Measurements from ENCODE around the gene CRKL. TPM values are rescaled to one million over a fixed set of nuclear protein-coding genes. Genes with fewer than 3 reads are reported as not detected.
A peak's percentile ranks its signal among the peaks of the same experiment; 100 is the strongest.

The CRKL gene
- polyA plus RNA-seq, 3 donors: 26.0 to 37.5 (median 29.4) TPM

DNA sequence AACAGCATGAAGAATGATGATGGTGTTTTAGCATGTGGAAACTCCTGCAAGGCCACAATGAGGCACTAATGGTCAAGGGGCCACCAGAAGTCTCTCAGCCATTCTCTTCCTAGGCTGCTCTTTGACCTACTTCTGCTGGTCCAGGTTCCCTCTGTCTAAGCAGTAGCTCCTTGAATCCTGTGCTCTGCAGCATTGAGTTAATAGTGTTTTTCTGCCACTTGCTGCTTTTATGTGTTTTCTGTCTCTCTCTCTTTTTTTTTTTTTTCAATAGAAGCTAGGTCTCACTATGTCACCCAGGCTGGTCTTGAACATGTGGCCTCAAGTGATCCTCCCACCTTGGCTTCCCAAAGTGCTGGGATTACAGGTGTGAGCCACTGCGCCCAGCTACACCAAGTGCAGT lies 29.8 kb downstream of the CRKL start:
- Histone ChIP-seq H4K20me1 (ENCODE audit: insufficient read depth, low read length) (peaks cover 100% of the 10 kb centered on the region), H3K9ac (ENCODE audit: insufficient read depth, low read length, poor library complexity, severe bottlenecking) (no peak overlapping the region), H3K27me3 (ENCODE audit: control insufficient read depth in 2 of 2, insufficient read depth in 2 of 2, low read length in 2 of 2) (no peaks in the 10 kb centered on the region), H3K4me3 (replicated peaks in 1 of 3; ENCODE audit: low read depth in 2 of 3, low read length in 3 of 3) (no peak overlapping the region), H2AFZ (ENCODE audit: insufficient read depth, low read depth, low read length, poor library complexity, severe bottlenecking) (no peak overlapping the region), H3K36me3 (replicated peaks in 1 of 2; ENCODE audit: control insufficient read depth in 1 of 2, insufficient read depth in 2 of 2, low read length in 2 of 2) (peaks cover 28 to 63% of the 10 kb centered on the region in 2 donors), H3K4me2 (replicated peaks; ENCODE audit: extremely low read depth, low read length, poor library complexity, severe bottlenecking) (no peak overlapping the region), H3K9me3 (replicated peaks in 1 of 2; ENCODE audit: control insufficient read depth in 1 of 2, insufficient read depth in 1 of 2, low read length in 2 of 2) (no peaks in the 10 kb centered on the region), H3K4me1 (ENCODE audit: control insufficient read depth in 1 of 2, insufficient read depth in 2 of 2, low read length in 2 of 2) (no peaks in the 10 kb centered on the region), H3K27ac (ENCODE audit: low read depth in 1 of 2, low read length in 2 of 2) (peak overlapping the region in 1 of 2 donors; percentile 33), H3K79me2 (ENCODE audit: insufficient read depth, low read length) (peaks cover 100% of the 10 kb centered on the region)
- Mint-ChIP-seq H3K27ac (peak overlapping the region in 4 of 7 donors; percentile 17 to 66 (median 50)), H3K4me3 (no peak overlapping the region), H3K4me1 (peaks cover 15% of the 10 kb centered on the region), H3K36me3 (peaks cover 27 to 52% of the 10 kb centered on the region in 2 donors), H3K27me3 (ENCODE audit: low read depth in 3 of 3) (peaks cover 0 to 2% (median 0%) of the 10 kb centered on the region in 3 donors), H3K9me3 (no peaks in the 10 kb centered on the region)
- intact Hi-C loops (cut with micrococcal nuclease): no loop called here
- WGBS (ENCODE audit: insufficient coverage): no CpG with 5 or more reads among the region's 1 CpG
- no peak for TF ChIP-seq CTCF (IDR thresholded peaks at IDR 0.05)
- DNase-seq: no peak

DNA sequence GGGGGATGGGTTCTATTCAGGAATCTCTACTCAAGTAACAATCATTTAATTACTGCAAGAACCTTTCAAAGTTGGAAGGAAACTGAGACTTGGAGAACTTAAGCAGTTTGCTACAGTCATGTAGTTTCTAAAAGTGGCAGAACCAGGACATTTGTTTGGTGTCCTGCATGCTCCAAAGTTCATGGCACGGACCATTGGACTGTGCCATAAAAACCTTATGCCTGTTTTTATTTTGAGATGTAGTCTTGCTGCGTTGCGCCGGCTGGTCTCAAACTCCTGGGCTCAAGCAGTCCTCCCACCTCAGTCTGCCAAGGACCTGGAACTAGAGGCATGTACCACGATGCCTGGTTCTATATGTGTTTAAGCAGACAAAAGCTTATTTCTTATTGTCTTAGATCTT lies 31.2 kb downstream of the CRKL start:
- peak overlapping the region in 1 of 2 donors; percentile 14 for H3K27ac ChIP-seq (ENCODE audit: low read depth in 1 of 2, low read length in 2 of 2)
- Mint-ChIP-seq H3K27me3 (ENCODE audit: low read depth in 3 of 3) (peaks cover 0 to 2% (median 0%) of the 10 kb centered on the region in 3 donors), H3K4me3 (no peak overlapping the region), H3K27ac (peak overlapping the region in 1 of 7 donors; percentile 37), H3K9me3 (no peaks in the 10 kb centered on the region), H3K36me3 (peaks cover 38 to 64% of the 10 kb centered on the region in 2 donors), H3K4me1 (peaks cover 7% of the 10 kb centered on the region)
- H3K4me3 ChIP-seq (replicated peaks in 1 of 3; ENCODE audit: low read depth in 2 of 3, low read length in 3 of 3): no peak overlapping the region
- H4K20me1 ChIP-seq (ENCODE audit: insufficient read depth, low read length): peaks cover 100% of the 10 kb centered on the region
- no peaks in the 10 kb centered on the region for H3K27me3 ChIP-seq (ENCODE audit: control insufficient read depth in 2 of 2, insufficient read depth in 2 of 2, low read length in 2 of 2)
- H3K36me3 ChIP-seq (replicated peaks in 1 of 2; ENCODE audit: control insufficient read depth in 1 of 2, insufficient read depth in 2 of 2, low read length in 2 of 2): peaks cover 42 to 78% of the 10 kb centered on the region in 2 donors
- H3K79me2 ChIP-seq (ENCODE audit: insufficient read depth, low read length): peaks cover 97% of the 10 kb centered on the region
- no peaks in the 10 kb centered on the region for H3K4me1 ChIP-seq (ENCODE audit: control insufficient read depth in 1 of 2, insufficient read depth in 2 of 2, low read length in 2 of 2)
- no peak overlapping the region for H2AFZ ChIP-seq (ENCODE audit: insufficient read depth, low read depth, low read length, poor library complexity, severe bottlenecking)
- no peak overlapping the region for H3K4me2 ChIP-seq (replicated peaks; ENCODE audit: extremely low read depth, low read length, poor library complexity, severe bottlenecking)
- no peak overlapping the region for H3K9ac ChIP-seq (ENCODE audit: insufficient read depth, low read length, poor library complexity, severe bottlenecking)
- TF ChIP-seq CTCF (IDR thresholded peaks at IDR 0.05): no peak
- 100% methylated on average over 1 of the region's 5 CpGs for WGBS (ENCODE audit: insufficient coverage)
- H3K9me3 ChIP-seq (replicated peaks in 1 of 2; ENCODE audit: control insufficient read depth in 1 of 2, insufficient read depth in 1 of 2, low read length in 2 of 2): no peaks in the 10 kb centered on the region
- DNase-seq: no peak
- intact Hi-C loops (cut with micrococcal nuclease): no loop called here

Measured in CD14-positive monocyte (primary cell).